NCI-H2227 (cell line): ENCODE data around the gene PLPP7.

Experiments used
- DNase-seq: peaks from one replicate; lab custom pipeline; 2025; ENCODE audit not compliant: unreplicated experiment; lab: John Stamatoyannopoulos, UW

The PLPP7 gene

GRCh38 chr9:131280660-131281059, 8.9 kb upstream of the PLPP7 start:
- no peak for DNase-seq

- no peak for DNase-seq
Measured at GRCh38 chr9:131281119-131281965, 8.2 kb upstream of the PLPP7 start.

GRCh38 chr9:131282175-131282574, 7.3 kb upstream of the PLPP7 start:
- no peak for DNase-seq

GRCh38 chr9:131282688-131283422, 6.7 kb upstream of the PLPP7 start:
- DNase-seq: peak; percentile 46

GRCh38 chr9:131284856-131285255, 4.7 kb upstream of the PLPP7 start:
- no peak for DNase-seq

- DNase-seq: no peak
Measured at GRCh38 chr9:131287359-131287758, 2.2 kb upstream of the PLPP7 start.

- DNase-seq: no peak
Measured at GRCh38 chr9:131288217-131288616, 1.3 kb upstream of the PLPP7 start.

GRCh38 chr9:131290036-131290766, 678 bp downstream of the PLPP7 start:
- peak; percentile 38 for DNase-seq

GRCh38 chr9:131290767-131291370, 1.3 kb downstream of the PLPP7 start:
- no peak for DNase-seq

GRCh38 chr9:131291795-131292315, 2.3 kb downstream of the PLPP7 start:
- DNase-seq: no peak

- no peak for DNase-seq
Measured at GRCh38 chr9:131292937-131293336, 3.4 kb downstream of the PLPP7 start.

GRCh38 chr9:131296460-131296859, 6.9 kb downstream of the PLPP7 start:
- DNase-seq: no peak

GRCh38 chr9:131296906-131297500, 7.5 kb downstream of the PLPP7 start:
- DNase-seq: no peak

- DNase-seq: no peak
Measured at GRCh38 chr9:131297903-131298302, 8.4 kb downstream of the PLPP7 start.

GRCh38 chr9:131298341-131298740, 8.8 kb downstream of the PLPP7 start:
- no peak for DNase-seq

- DNase-seq: no peak
Measured at GRCh38 chr9:131298816-131299215, 9.3 kb downstream of the PLPP7 start.

- no peak for DNase-seq
Measured at GRCh38 chr9:131299346-131299960, 9.9 kb downstream of the PLPP7 start.

- no peak for DNase-seq
Measured at GRCh38 chr9:131299961-131300347, 10.4 kb downstream of the PLPP7 start.

- DNase-seq: no peak
Measured at GRCh38 chr9:131300444-131300843, 10.9 kb downstream of the PLPP7 start.
